Measurements from ENCODE around the gene OSTN.

DNA sequence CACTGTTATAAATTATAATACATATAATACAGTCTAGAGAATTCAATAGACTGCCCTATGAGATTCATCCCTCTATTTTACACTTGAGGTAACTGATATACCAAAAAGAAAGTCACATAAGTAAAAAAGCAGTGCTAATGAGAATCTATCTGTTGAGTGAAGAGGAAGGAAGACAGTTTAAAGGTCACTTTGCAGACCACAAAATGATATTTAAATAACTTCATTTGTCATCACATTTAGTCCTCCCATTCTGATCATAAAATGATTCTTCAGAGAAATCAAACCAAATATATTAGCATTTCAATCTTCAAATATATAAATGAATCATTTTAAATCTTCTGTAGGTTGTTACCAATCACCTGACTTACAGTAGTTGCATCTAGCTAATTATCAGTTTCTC lies 69.7 kb downstream of the OSTN start:
- TF ChIP-seq, protein P1, sequence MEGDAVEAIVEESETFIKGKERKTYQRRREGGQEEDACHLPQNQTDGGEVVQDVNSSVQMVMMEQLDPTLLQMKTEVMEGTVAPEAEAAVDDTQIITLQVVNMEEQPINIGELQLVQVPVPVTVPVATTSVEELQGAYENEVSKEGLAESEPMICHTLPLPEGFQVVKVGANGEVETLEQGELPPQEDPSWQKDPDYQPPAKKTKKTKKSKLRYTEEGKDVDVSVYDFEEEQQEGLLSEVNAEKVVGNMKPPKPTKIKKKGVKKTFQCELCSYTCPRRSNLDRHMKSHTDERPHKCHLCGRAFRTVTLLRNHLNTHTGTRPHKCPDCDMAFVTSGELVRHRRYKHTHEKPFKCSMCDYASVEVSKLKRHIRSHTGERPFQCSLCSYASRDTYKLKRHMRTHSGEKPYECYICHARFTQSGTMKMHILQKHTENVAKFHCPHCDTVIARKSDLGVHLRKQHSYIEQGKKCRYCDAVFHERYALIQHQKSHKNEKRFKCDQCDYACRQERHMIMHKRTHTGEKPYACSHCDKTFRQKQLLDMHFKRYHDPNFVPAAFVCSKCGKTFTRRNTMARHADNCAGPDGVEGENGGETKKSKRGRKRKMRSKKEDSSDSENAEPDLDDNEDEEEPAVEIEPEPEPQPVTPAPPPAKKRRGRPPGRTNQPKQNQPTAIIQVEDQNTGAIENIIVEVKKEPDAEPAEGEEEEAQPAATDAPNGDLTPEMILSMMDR (IDR thresholded peaks at IDR 0.05) = no peak
- TF ChIP-seq POLR2A (IDR thresholded peaks at IDR 0.05) = no peak
